Measurements from ENCODE around the gene MRPL32.
"Not testable (repeated sequence)": the region's sequence is repeated elsewhere in the genome, so short reads cannot be mapped to it uniquely, and the experiment has no call there.

Gene MRPL32

DNA sequence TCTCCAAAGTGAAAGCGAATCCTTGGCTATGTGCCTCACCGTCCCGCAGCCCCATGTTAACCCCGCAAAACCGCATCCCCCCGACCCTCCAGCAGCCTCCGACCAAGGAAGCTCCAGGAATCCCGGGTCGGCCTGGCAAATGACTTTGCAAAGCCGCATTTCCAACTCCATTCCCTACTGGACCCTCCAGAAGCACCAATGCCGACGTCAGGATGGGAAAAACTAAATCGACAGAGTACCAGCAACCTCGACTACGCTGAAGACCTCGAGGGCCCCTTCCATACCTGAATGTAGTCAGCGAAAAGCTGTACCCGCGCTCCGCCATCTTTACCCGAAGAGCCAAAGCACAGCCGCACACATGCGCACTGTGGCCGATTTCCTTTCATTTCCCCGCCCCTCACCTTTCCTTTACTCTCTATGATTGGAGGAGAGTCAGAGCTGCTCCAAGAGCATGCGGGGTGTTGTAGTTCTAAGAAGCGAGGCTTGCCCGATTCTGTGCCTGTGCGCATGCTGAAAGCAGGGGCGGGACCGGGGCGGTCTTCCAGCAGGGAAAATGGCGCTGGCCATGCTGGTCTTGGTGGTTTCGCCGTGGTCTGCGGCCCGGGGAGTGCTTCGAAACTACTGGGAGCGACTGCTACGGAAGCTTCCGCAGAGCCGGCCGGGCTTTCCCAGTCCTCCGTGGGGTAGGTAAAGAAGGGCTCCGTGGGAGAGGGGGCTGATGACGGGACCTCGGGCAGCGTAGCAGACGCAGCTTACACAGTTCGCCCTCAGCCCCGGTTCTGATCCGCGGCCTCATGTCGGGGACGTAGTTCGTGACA lies at the start of gene MRPL32, which contains the start of gene PSMA2:
TSS of gene MRPL32 (plus strand) at position 543 of the 818 bp plus-strand sequence. CDS start at position 554, 11 bp downstream.
TSS of gene PSMA2 (minus strand) at position 341 of the 818 bp plus-strand sequence. CDS start at position 325, 16 bp downstream.
- peak; percentile 99 for DNase-seq

DNA sequence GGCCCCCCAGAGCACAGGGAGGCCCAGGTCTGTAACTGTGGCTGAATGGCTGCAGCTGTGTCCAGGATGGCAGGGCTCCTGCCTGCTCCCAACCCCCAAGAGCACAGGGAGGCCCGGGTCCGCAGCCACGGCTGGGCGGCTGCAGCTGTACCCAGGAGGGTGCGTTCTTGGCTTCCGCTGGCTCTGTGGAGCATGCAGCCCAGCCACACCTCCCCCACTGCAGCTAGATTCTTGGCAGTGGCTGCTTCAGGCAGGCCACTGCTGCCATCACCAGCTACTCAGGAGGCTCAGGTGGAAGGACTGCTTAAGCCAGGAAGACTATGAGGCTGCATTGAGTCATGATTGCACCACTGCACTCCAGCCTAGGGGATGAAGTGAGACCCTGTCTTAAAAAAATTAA lies 48.2 kb upstream of the MRPL32 start:
- DNase-seq = no peak

DNA sequence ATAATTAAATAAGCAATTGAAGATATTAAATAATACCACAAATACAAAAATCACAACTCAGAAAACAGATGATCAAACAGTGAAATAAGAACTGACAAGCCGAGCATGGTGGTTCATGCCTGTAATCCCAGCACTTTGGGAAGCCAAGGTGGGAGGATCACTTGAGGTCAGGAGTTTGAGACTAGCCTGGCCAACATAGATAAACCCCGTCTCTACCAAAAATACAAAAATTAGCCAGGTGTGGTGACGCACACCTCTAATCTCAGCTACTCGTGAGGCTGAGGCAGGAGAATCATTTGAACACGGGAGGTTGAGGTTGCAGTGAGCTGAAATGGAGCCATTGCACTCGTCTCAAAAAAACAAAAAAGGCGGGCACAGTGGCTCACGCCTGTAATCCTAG lies 47.0 kb upstream of the MRPL32 start:
- not testable (repeated sequence) for DNase-seq

- DNase-seq = peak; percentile 69
Measured at GRCh38 chr7:42886129-42886528, 46.0 kb upstream of the MRPL32 start.

- DNase-seq = no peak
Measured at GRCh38 chr7:42886893-42887505, 45.2 kb upstream of the MRPL32 start.

DNA sequence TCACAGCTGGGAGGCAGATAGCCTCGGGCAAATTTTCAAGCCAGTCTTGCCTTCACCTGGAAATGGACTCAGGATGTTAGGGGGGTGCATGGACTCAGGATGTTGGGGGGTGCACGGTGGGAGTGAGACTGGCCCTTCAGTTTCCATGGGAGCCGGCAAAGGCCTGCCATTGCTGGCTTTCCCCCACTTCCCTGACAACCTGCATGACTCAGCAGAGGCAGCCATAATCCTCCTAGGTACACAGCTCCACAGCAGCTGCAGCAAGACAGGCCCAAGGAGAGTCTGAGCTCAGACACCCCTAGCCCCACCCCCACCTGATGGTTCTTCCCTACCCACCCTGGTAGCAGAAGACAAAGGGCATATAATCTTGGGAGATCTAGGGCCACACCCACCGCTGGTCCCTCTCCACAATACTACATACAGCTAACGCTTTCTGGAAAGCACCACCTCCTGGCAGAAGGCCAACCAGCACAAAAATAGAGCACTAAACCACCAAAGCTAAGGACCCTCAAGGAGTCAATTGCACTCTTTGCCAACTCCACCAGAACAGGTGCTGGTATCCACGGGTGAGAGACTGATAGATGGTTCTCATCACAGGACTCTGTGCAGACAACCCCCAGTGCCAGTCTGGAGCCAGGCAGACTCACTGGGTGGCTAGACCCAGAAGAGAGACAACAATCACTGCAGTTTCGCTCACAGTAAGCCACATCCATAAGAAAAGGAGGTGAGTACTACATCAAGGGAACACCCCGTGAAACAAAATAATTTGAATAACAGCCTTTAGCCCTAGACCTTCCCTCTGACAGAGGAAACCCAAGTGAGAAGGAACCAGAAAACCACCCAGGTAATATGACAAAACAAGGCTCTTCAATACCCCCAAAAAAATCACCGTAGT lies 38.6 kb upstream of the MRPL32 start:
- DNase-seq = peak; percentile 71

- DNase-seq = no peak
Measured at GRCh38 chr7:42900842-42901241, 31.3 kb upstream of the MRPL32 start.

DNA sequence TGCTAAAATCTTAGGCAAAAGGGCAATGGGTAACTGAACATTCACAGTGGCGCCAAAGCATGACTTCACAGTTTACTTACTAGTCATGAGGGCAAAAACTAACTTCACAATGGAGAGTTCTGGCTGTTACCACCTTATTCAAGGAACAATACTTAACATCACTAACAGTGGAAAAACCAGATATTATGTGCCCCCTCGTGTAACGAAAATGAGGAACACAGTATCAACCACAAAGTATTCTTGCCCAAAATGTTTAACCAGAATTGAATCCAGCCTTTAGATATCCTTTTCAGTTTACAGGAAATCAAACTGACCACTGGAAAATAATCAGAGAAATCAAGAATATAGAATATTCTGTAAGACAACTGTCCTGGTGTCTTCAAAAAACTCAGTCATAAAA lies 29.8 kb upstream of the MRPL32 start:
- DNase-seq = peak; percentile 27

DNA sequence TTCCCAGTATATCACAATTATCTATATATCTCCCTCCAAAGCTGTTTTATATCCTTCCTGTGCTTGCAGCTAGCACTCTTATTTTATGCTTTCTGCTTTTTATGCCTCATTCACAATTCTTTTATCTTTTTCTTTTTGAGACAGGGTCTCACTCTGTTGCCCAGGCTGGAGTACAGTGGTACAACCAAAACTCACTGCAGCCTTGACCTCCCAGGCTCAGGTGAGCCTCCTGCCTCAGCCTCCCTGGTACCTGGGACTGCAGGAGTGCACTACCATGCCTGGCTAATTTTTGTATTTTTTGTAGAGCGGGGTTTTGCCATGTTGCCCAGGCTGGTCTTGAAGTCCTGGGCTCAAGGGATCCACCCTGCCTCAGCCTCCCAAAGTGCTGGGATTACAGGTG lies 26.0 kb upstream of the MRPL32 start:
- no peak for DNase-seq

GRCh38 chr7:42907316-42907715 lies 24.9 kb upstream of the MRPL32 start:
- DNase-seq = no peak

DNA sequence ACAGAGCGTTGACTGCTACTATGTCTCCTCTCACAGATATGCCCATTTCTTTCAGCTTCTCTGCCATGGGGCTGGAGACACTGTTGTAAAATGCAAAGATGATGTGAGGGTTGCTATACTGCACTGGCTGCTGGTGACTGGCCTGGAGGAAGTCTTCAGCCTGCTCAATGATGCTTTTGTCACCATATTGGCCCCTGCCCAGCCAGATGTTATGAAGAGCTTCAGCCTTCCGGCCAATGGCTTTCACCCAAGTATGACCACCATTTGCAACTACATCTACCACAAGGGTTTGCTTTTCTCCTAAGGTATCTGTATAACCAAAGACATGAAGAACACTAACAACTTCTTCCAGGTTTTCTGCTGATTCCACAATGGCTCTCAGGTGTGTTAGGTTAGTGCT lies 21.9 kb upstream of the MRPL32 start:
- DNase-seq = no peak

- peak; percentile 96 for DNase-seq
Measured at GRCh38 chr7:42911454-42912447, 20.4 kb upstream of the MRPL32 start, which contains the start of gene C7orf25. C7orf25 (minus strand) TSS chr7:42912070; CDS start chr7:42910900, 1,170 bp downstream.

- peak; percentile 82 for DNase-seq
Measured at GRCh38 chr7:42913591-42913990, 18.6 kb upstream of the MRPL32 start.

- no peak for DNase-seq
Measured at GRCh38 chr7:42914009-42914408, 18.2 kb upstream of the MRPL32 start.

DNA sequence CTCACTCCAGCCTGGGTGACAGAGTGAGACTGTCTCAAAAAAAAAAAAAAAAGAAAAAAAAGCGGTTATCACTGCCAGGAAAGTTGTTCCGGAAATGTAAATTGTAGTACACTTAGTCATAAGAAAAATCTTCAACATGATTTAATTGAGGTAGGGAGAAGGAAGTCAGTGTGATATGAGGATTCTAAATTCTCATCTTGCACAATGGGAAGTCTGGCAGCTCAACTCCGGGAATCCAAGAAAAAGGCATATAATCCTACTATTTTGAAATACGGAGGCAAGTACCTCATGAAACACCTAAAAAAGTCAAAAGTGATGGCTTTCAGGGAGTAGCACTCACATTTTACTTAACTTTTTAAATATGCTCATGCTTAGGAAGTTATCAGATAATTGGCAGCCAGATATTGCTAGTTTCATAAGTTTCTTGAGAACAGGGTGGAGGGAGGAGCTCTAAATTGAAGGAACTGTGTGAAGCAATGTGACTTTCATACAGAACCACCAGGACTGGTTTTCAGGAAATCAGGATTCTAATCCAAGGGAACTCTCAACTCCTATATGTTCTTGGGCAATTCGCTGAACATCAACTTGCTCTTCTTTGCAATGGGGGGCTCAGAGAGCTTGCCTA lies 17.6 kb upstream of the MRPL32 start:
- DNase-seq = peak; percentile 59

GRCh38 chr7:42915356-42915755 lies 16.8 kb upstream of the MRPL32 start:
- DNase-seq = no peak

GRCh38 chr7:42922017-42922753 lies 10.0 kb upstream of the MRPL32 start:
- DNase-seq = no peak

DNA sequence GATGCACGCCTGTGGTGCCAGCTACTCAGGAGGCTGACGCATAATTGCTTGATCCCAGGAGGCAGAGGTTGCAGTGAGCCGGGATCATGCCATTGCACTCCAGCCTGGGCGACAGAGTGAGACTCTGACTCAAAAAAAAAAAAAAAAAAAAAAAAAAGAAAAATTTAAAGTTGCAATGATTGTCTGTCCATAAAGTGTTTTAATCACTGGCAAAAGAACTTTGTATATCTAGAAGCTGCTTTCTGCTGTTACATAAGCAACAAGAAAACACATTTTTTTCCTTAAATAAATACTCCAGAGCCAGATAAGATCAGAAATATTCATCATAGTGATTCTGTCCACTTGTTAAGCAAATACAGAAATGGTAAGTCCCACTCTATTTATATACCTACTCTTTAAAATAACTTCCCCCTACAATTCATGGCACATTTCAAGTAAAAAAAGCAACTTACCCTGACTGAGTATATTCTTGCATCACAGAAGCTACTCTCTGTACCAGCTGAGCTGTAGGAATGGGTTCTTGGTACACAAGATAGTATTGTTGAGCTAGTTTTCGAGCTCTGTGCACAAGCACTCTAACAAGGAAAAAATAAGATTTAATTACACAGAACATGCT lies 7.8 kb upstream of the MRPL32 start:
- DNase-seq = no peak

- no peak for DNase-seq
Measured at GRCh38 chr7:42925630-42926029, 6.5 kb upstream of the MRPL32 start.

- DNase-seq = peak; percentile 43
Measured at GRCh38 chr7:42926204-42926603, 6.0 kb upstream of the MRPL32 start.
